Hepatocyte (in vitro differentiated cells): ENCODE measurements around the gene DIPK1A. TPM values are rescaled to one million over a fixed set of nuclear protein-coding genes. Genes with fewer than 3 reads are reported as not detected.

Experiments
- DNase-seq: peaks from one replicate; pipeline ENCODE4 v3.0.0-alpha.2; 2016; ENCODE audit warnings: low spot score
- H2AFZ ChIP-seq: fragments of 200-600 bp; sonication (generic); 2 replicates; pipeline ENCODE4 v1.6.0; 2016; ENCODE audit warnings: antibody characterized with exemption, mild to moderate bottlenecking
- H3K27ac ChIP-seq: fragments of 200-600 bp; sonication (generic); 2 replicates; pipeline ENCODE4 v1.5.1; 2016; ENCODE audit warnings: mild to moderate bottlenecking
- H3K27me3 ChIP-seq: fragments of 200-600 bp; sonication (generic); 2 replicates; pipeline ENCODE4 v1.6.1; 2016
- H3K36me3 ChIP-seq: fragments of 200-600 bp; sonication (generic); replicated peaks from 2 replicates; pipeline ENCODE4 v1.5.1; 2016; ENCODE audit warnings: low read depth; ENCODE audit not compliant: insufficient read depth
- H3K4me1 ChIP-seq: fragments of 200-600 bp; sonication (generic); 2 replicates; pipeline ENCODE4 v1.5.1; 2016; ENCODE audit warnings: mild to moderate bottlenecking, moderate library complexity; ENCODE audit not compliant: insufficient read depth
- H3K4me2 ChIP-seq: fragments of 200-600 bp; sonication (generic); 2 replicates; pipeline ENCODE4 v1.6.0; 2016
- H3K4me3 ChIP-seq: fragments of 200-600 bp; sonication (generic); 2 replicates; pipeline ENCODE4 v1.5.1; 2016; ENCODE audit warnings: mild to moderate bottlenecking
- H3K79me2 ChIP-seq: fragments of 200-600 bp; sonication (generic); 2 replicates; pipeline ENCODE4 v1.6.0; 2017; ENCODE audit warnings: mild to moderate bottlenecking
- H3K9me2 ChIP-seq: fragments of 200-600 bp; sonication (generic); replicated peaks from 2 replicates; pipeline ENCODE4 v1.6.0; 2017; ENCODE audit warnings: mild to moderate bottlenecking; ENCODE audit not compliant: insufficient read depth
- H3K9me3 ChIP-seq: fragments of 200-600 bp; sonication (generic); 2 replicates; pipeline ENCODE4 v1.5.1; 2016; ENCODE audit warnings: low read depth, mild to moderate bottlenecking
- H4K20me1 ChIP-seq: fragments of 200-600 bp; sonication (generic); 2 replicates; pipeline ENCODE4 v1.6.0; 2016; ENCODE audit warnings: mild to moderate bottlenecking; ENCODE audit not compliant: insufficient read depth, poor library complexity, severe bottlenecking
- CTCF ChIP-seq: fragments of 200-600 bp; sonication (generic); IDR thresholded peaks from 2 replicates; pipeline ENCODE4 v1.5.1; 2016; ENCODE audit warnings: antibody characterized with exemption, mild to moderate bottlenecking; ENCODE audit not compliant: poor library complexity
- EZH2 ChIP-seq: fragments of 200-600 bp; sonication (generic); IDR thresholded peaks from 2 replicates; pipeline ENCODE4 v1.6.1; 2016; ENCODE audit warnings: antibody characterized with exemption, mild to moderate bottlenecking, borderline replicate concordance
- EZH2phosphoT487 ChIP-seq: fragments of 200-600 bp; sonication (generic); IDR thresholded peaks from one replicate; pipeline ENCODE4 v1.6.1; 2018; ENCODE audit warnings: antibody characterized with exemption, mild to moderate bottlenecking, low read depth, moderate library complexity; ENCODE audit not compliant: unreplicated experiment, severe bottlenecking
- whole genome bisulfite sequencing: methylation state at CpG from one replicate; pipeline ENCODE4 v1.1.6; 2016; ENCODE audit warnings: low lambda C conversion rate; ENCODE audit errors: missing lambda C conversion rate; 5-methylcytosine and 5-hydroxymethylcytosine counted together
- polyA plus RNA-seq: library from polyadenylated mRNA; unstranded; fragments of >200 nt; fragmentation: Nextera tagmentation; extraction: Ambion mirVana; gene quantifications from 2 replicates; pipeline ENCODE4 v1.2.1, GENCODE V29; 2016
- total RNA-seq: library from RNA; depleted of rRNA; stranded (reverse); fragments of >200 nt; gene quantifications from 2 replicates; pipeline ENCODE4 v1.2.3, GENCODE V29; 2014

DIPK1A gene
- total and polyA plus RNA-seq, 2 experiments from 2014 or later = 18.0 to 19.7 TPM

GRCh38 chr1:92949937-92950817 is 11.1 kb downstream of the DIPK1A start:
- Histone ChIP-seq H4K20me1 (no peaks in the 10 kb centered on the region), H3K4me3 (no peak overlapping the region), H3K36me3 (no peaks in the 10 kb centered on the region), H3K9me3 (no peaks in the 10 kb centered on the region), H3K4me1 (peaks cover 11% of the 10 kb centered on the region), H3K9me2 (no peaks in the 10 kb centered on the region), H3K27ac (peak overlapping the region; percentile 56), H3K27me3 (no peaks in the 10 kb centered on the region), H3K79me2 (peaks cover 67% of the 10 kb centered on the region), H3K4me2 (peak overlapping the region; percentile 31), H2AFZ (no peak overlapping the region)
- DNase-seq = no peak
- TF ChIP-seq EZH2phosphoT487 = no peak
- no peak for TF ChIP-seq CTCF
- no peak for TF ChIP-seq EZH2
- WGBS = 77% methylated on average over 7 of the region's 7 CpGs

DNA sequence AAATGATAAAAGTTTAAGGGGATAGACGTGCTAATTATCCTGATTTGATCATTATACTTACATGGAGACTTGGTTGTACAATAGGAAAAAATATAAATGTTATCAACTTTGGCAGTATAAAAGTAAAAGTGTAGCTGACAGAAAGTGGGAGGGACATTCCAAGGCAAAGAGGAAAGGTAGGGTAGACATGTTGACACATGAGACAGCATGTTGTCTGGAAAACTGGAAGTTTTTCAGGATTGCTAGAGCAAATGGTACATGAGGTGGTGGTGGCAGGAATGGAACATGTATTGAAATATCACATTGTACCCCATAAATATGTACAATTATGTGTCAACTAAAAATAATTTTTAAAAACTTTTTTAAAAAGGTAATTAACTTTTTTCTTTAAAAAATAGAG is 13.2 kb downstream of the DIPK1A start:
- Histone ChIP-seq H3K4me1 (peaks cover 11% of the 10 kb centered on the region), H3K9me2 (no peaks in the 10 kb centered on the region), H3K4me2 (no peak overlapping the region), H3K9me3 (no peaks in the 10 kb centered on the region), H3K27ac (no peak overlapping the region), H3K27me3 (no peaks in the 10 kb centered on the region), H4K20me1 (no peaks in the 10 kb centered on the region), H3K79me2 (peaks cover 52% of the 10 kb centered on the region), H3K36me3 (no peaks in the 10 kb centered on the region), H2AFZ (no peak overlapping the region), H3K4me3 (no peak overlapping the region)
- WGBS = 93% methylated on average over 1 of the region's 1 CpG
- no peak for TF ChIP-seq CTCF
- no peak for TF ChIP-seq EZH2phosphoT487
- no peak for TF ChIP-seq EZH2
- DNase-seq = no peak

- peaks cover 10% of the 10 kb centered on the region for H3K4me1 ChIP-seq
- no peaks in the 10 kb centered on the region for H4K20me1 ChIP-seq
- no peaks in the 10 kb centered on the region for H3K36me3 ChIP-seq
- no peak overlapping the region for H3K27ac ChIP-seq
- H3K9me2 ChIP-seq = no peaks in the 10 kb centered on the region
- no peak overlapping the region for H3K4me2 ChIP-seq
- H3K27me3 ChIP-seq = no peaks in the 10 kb centered on the region
- H2AFZ ChIP-seq = no peak overlapping the region
- no peak for TF ChIP-seq EZH2
- TF ChIP-seq CTCF = no peak
- TF ChIP-seq EZH2phosphoT487 = no peak
- peaks cover 47% of the 10 kb centered on the region for H3K79me2 ChIP-seq
- WGBS = 69% methylated on average over 4 of the region's 4 CpGs
- DNase-seq = no peak
- no peaks in the 10 kb centered on the region for H3K9me3 ChIP-seq
- no peak overlapping the region for H3K4me3 ChIP-seq
Measured at GRCh38 chr1:92945748-92946270, 15.5 kb downstream of the DIPK1A start.
